ENCODE measurements around the gene CYP4F22.

The CYP4F22 gene

GRCh38 chr19:15538774-15539173, 30.4 kb downstream of the CYP4F22 start:
- no peak for DNase-seq

- DNase-seq: no peak
These were observed 31.3 kb downstream of the CYP4F22 start for GRCh38 chr19:15539638-15540037.

- no peak for DNase-seq
These were observed 32.1 kb downstream of the CYP4F22 start for GRCh38 chr19:15540435-15540834.

GRCh38 chr19:15544283-15544682, 36.0 kb downstream of the CYP4F22 start:
- DNase-seq: no peak

- DNase-seq: no peak
These were observed 36.6 kb downstream of the CYP4F22 start for GRCh38 chr19:15544970-15545369.

GRCh38 chr19:15548648-15549047, 40.3 kb downstream of the CYP4F22 start:
- DNase-seq: no peak

GRCh38 chr19:15549581-15549980, 41.3 kb downstream of the CYP4F22 start:
- DNase-seq: no peak

GRCh38 chr19:15550273-15550672, 41.9 kb downstream of the CYP4F22 start:
- DNase-seq: no peak

- peak; percentile 26 for DNase-seq
These were observed 42.6 kb downstream of the CYP4F22 start for GRCh38 chr19:15550929-15551292.

GRCh38 chr19:15551293-15552004, 43.1 kb downstream of the CYP4F22 start:
- peak; percentile 74 for DNase-seq

GRCh38 chr19:15555021-15555420, 46.7 kb downstream of the CYP4F22 start:
- DNase-seq: no peak

GRCh38 chr19:15555759-15556633, 47.7 kb downstream of the CYP4F22 start:
- DNase-seq: peak; percentile 98

GRCh38 chr19:15556634-15557181, 48.4 kb downstream of the CYP4F22 start:
- no peak for DNase-seq

- no peak for DNase-seq
These were observed 48.9 kb downstream of the CYP4F22 start for GRCh38 chr19:15557223-15557622.

GRCh38 chr19:15562145-15562544, 53.8 kb downstream of the CYP4F22 start:
- no peak for DNase-seq

GRCh38 chr19:15562861-15563260, 54.5 kb downstream of the CYP4F22 start:
- DNase-seq: no peak

GRCh38 chr19:15563325-15563794, 55.0 kb downstream of the CYP4F22 start:
- DNase-seq: no peak

- no peak for DNase-seq
These were observed 55.6 kb downstream of the CYP4F22 start for GRCh38 chr19:15563931-15564330.

- no peak for DNase-seq
These were observed 56.3 kb downstream of the CYP4F22 start for GRCh38 chr19:15564534-15565168.

GRCh38 chr19:15570420-15570819, 62.1 kb downstream of the CYP4F22 start:
- no peak for DNase-seq

- DNase-seq: no peak
These were observed 67.1 kb downstream of the CYP4F22 start for GRCh38 chr19:15575406-15575805.

- no peak for DNase-seq
These were observed 68.3 kb downstream of the CYP4F22 start for GRCh38 chr19:15576526-15577156.
